ENCODE results near the gene KRTAP10-11.

The KRTAP10-11 gene

GRCh38 chr21:44696572-44696971 lies 50.4 kb downstream of the KRTAP10-11 start:
- DNase-seq (ENCODE audit: low read depth): no peak

Data from stimulated activated CD8-positive, alpha-beta memory T cell treated with anti-CD3 and anti-CD28 coated beads, Interleukin-4, amount 100 ng/mL, for 24 hours (primary cell).